Stimulated activated CD4-positive, alpha-beta T cell treated with anti-CD3 and anti-CD28 coated beads, Interleukin-12 subunit alpha, Interleukin-12 subunit beta, amount 100 ng/mL, for 4 hours (primary cell): Measurements from ENCODE around the gene POLA2.

Experiments
- DNase-seq: peaks from one replicate; pipeline ENCODE4 v3.0.0-alpha.2; 2020

Gene POLA2

GRCh38 chr11:65341856-65342255 is 80.1 kb downstream of the POLA2 start:
- no peak for DNase-seq
